ENCODE measurements around the gene POTEF.
"Not testable (repeated sequence)": the region's sequence is repeated elsewhere in the genome, so short reads cannot be mapped to it uniquely, and the experiment has no call there.

GRCh38 chr2:130157354-130157753 lies 28.3 kb upstream of the POTEF start:
- not testable (repeated sequence) for TF ChIP-seq CTCF (conservative IDR thresholded peaks at IDR 0.05; ENCODE audit: low read length); EZH2phosphoT487 (IDR thresholded peaks at IDR 0.05; ENCODE audit: borderline replicate concordance, low read depth, low read length)
